Tibial nerve (tissue), 4 donors: ENCODE results near the gene ERBB4. TPM values are rescaled to one million over a fixed set of nuclear protein-coding genes. Genes with fewer than 3 reads are reported as not detected.

Experiments
- DNase-seq, 2 donors: peaks; one replicate each; pipeline ENCODE4 v3.0.0-alpha.2; 2019; ENCODE audit warnings: low spot score in 2 of 2
- H3K27ac ChIP-seq, 4 donors: fragments of 200-600 bp; sonication (generic) in 3 of 4; one replicate each; pipeline ENCODE4 v1.5.1; 2017 to 2019; ENCODE audit warnings: mild to moderate bottlenecking in 1 of 4
- H3K27me3 ChIP-seq, 2 donors: fragments of 200-600 bp; sonication (generic) in 1 of 2; one replicate each; pipeline versions ENCODE4 v1.5.1 to v1.6.0; 2017 to 2019
- H3K36me3 ChIP-seq, 3 donors: fragments of 200-600 bp; sonication (generic); one replicate each; pipeline ENCODE4 v1.5.1; 2018 to 2019
- H3K4me1 ChIP-seq, 4 donors: fragments of 200-600 bp; sonication (generic) in 3 of 4; one replicate each; pipeline ENCODE4 v1.5.1; 2017 to 2019
- H3K4me3 ChIP-seq, 4 donors: fragments of 200-600 bp; sonication (generic) in 3 of 4; one replicate each; pipeline ENCODE4 v1.5.1; 2017 to 2019; ENCODE audit warnings: mild to moderate bottlenecking in 1 of 4, moderate library complexity in 1 of 4
- H3K9me3 ChIP-seq, 4 donors: fragments of 200-600 bp; sonication (generic) in 3 of 4; one replicate each; pipeline ENCODE4 v1.5.1; 2017 to 2019
- EP300 ChIP-seq, 2 donors: sonication (generic); formaldehyde crosslinking; IDR thresholded peaks; one replicate each; pipeline ENCODE4 v1.6.1; 2017; ENCODE audit warnings: antibody characterized with exemption in 2 of 2, mild to moderate bottlenecking in 1 of 2
- POLR2A ChIP-seq, 2 donors: fragments of 450-650 bp; IDR thresholded peaks; one replicate each; pipeline ENCODE4 v1.6.1; 2017; ENCODE audit warnings: antibody characterized with exemption in 2 of 2, mild to moderate bottlenecking in 2 of 2, moderate library complexity in 2 of 2
- WGBS, 2 donors: methylation state at CpG; one replicate each; pipeline ENCODE4 v1.1.5; 2018; 5-methylcytosine and 5-hydroxymethylcytosine counted together
- small RNA-seq: library from RNA; depleted of rRNA; stranded (forward); fragments of <200 nt; gene quantifications from one replicate; pipeline ENCODE3, GENCODE V24; 2016
- total RNA-seq, 4 donors: library from RNA; depleted of rRNA; stranded (reverse); fragments of >200 nt; gene quantifications; one replicate each; pipeline ENCODE4 v1.1.0, GENCODE V29; 2016
- TF ChIP-seq, protein P1 (sequence below), 5 experiments: fragments of 200-600 bp in 3 of 5; fragments of 450-650 bp in 2 of 5; sonication (generic) in 3 of 5; IDR thresholded peaks; one replicate each; pipeline ENCODE4 v1.5.1; 2016 to 2019; ENCODE audit warnings: antibody characterized with exemption in 5 of 5, mild to moderate bottlenecking in 3 of 5, moderate library complexity in 2 of 5

ERBB4 gene
- total RNA-seq, 4 donors from 2014 or later: 2.4 to 3.3 (median 2.9) TPM

- no peak overlapping the region for H3K27ac ChIP-seq
- H3K9me3 ChIP-seq: no peaks in the 10 kb centered on the region
- no peak for DNase-seq
- H3K4me3 ChIP-seq: no peak overlapping the region
- H3K36me3 ChIP-seq: no peaks in the 10 kb centered on the region
- H3K27me3 ChIP-seq: no peaks in the 10 kb centered on the region
- WGBS, 2 donors: 89 to 90% methylated on average over 4 of the region's 4 CpGs
- TF ChIP-seq, protein P1, sequence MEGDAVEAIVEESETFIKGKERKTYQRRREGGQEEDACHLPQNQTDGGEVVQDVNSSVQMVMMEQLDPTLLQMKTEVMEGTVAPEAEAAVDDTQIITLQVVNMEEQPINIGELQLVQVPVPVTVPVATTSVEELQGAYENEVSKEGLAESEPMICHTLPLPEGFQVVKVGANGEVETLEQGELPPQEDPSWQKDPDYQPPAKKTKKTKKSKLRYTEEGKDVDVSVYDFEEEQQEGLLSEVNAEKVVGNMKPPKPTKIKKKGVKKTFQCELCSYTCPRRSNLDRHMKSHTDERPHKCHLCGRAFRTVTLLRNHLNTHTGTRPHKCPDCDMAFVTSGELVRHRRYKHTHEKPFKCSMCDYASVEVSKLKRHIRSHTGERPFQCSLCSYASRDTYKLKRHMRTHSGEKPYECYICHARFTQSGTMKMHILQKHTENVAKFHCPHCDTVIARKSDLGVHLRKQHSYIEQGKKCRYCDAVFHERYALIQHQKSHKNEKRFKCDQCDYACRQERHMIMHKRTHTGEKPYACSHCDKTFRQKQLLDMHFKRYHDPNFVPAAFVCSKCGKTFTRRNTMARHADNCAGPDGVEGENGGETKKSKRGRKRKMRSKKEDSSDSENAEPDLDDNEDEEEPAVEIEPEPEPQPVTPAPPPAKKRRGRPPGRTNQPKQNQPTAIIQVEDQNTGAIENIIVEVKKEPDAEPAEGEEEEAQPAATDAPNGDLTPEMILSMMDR (IDR thresholded peaks at IDR 0.05): no peak
- TF ChIP-seq POLR2A (IDR thresholded peaks at IDR 0.05) (no peak), EP300 (IDR thresholded peaks at IDR 0.05) (no peak)
- H3K4me1 ChIP-seq: no peaks in the 10 kb centered on the region
These were observed 1209.2 kb downstream of the ERBB4 start for GRCh38 chr2:211329421-211329820.

- H3K4me3 ChIP-seq: no peak overlapping the region
- WGBS, 2 donors: 90 to 96% methylated on average over 2 of the region's 2 CpGs
- no peaks in the 10 kb centered on the region for H3K27me3 ChIP-seq
- no peak for DNase-seq
- H3K9me3 ChIP-seq: peaks cover 0 to 2% (median 0%) of the 10 kb centered on the region in 4 donors
- H3K27ac ChIP-seq: no peak overlapping the region
- H3K4me1 ChIP-seq: no peaks in the 10 kb centered on the region
- no peaks in the 10 kb centered on the region for H3K36me3 ChIP-seq
- no peak for TF ChIP-seq POLR2A (IDR thresholded peaks at IDR 0.05)
- no peak for TF ChIP-seq EP300 (IDR thresholded peaks at IDR 0.05)
- TF ChIP-seq, protein P1 (IDR thresholded peaks at IDR 0.05): no peak
These were observed 1210.5 kb downstream of the ERBB4 start for GRCh38 chr2:211328126-211328525.

Small RNA genes lying within 50 kb of the gene (small RNA-seq; reads per million reads assigned to genes)
- not detected for gene MIR548F2
- gene RNA5SP119: not detected
